NCI-H1048 (cell line): Measurements from ENCODE around the gene NCK1.

ENCODE experiments used
- DNase-seq: peaks from one replicate; lab custom pipeline; 2025; lab: John Stamatoyannopoulos, UW

Gene NCK1

GRCh38 chr3:136861890-136862616, at the start of gene NCK1:
NCK1 (plus strand) TSS chr3:136862208; CDS start chr3:136928002, 65,794 bp downstream.
- peak; percentile 93 for DNase-seq

GRCh38 chr3:136817448-136817847, 44.6 kb upstream of the NCK1 start:
- DNase-seq, result no peak

- no peak for DNase-seq
Observed at GRCh38 chr3:136818191-136818768, 43.7 kb upstream of the NCK1 start.

GRCh38 chr3:136818769-136819391, 43.1 kb upstream of the NCK1 start, which contains the start of gene SLC35G2:
SLC35G2 (plus strand) TSS chr3:136819126; CDS start chr3:136854461, 35,335 bp downstream.
- DNase-seq, result no peak

- DNase-seq, result no peak
Observed at GRCh38 chr3:136819392-136819730, 42.6 kb upstream of the NCK1 start.

GRCh38 chr3:136819731-136820679, 42.0 kb upstream of the NCK1 start:
- DNase-seq, result no peak

GRCh38 chr3:136831461-136831860, 30.5 kb upstream of the NCK1 start:
- DNase-seq, result no peak

- DNase-seq, result no peak
Observed at GRCh38 chr3:136835089-136835812, 26.8 kb upstream of the NCK1 start.

- no peak for DNase-seq
Observed at GRCh38 chr3:136835813-136836510, 26.0 kb upstream of the NCK1 start.

GRCh38 chr3:136836511-136837156, 25.4 kb upstream of the NCK1 start:
- DNase-seq, result no peak

- DNase-seq, result peak; percentile 9
Observed at GRCh38 chr3:136838641-136839555, 23.1 kb upstream of the NCK1 start.

- DNase-seq, result no peak
Observed at GRCh38 chr3:136839556-136839931, 22.5 kb upstream of the NCK1 start.

- DNase-seq, result no peak
Observed at GRCh38 chr3:136840252-136840651, 21.8 kb upstream of the NCK1 start.

- DNase-seq, result no peak
Observed at GRCh38 chr3:136842294-136842693, 19.7 kb upstream of the NCK1 start.

GRCh38 chr3:136844724-136845123, 17.3 kb upstream of the NCK1 start:
- DNase-seq, result no peak

GRCh38 chr3:136852180-136852579, 9.8 kb upstream of the NCK1 start:
- DNase-seq, result no peak

GRCh38 chr3:136856665-136857064, 5.3 kb upstream of the NCK1 start:
- DNase-seq, result no peak

GRCh38 chr3:136858381-136858780, 3.6 kb upstream of the NCK1 start:
- DNase-seq, result no peak

- no peak for DNase-seq
Observed at GRCh38 chr3:136860541-136860940, 1.5 kb upstream of the NCK1 start.
